K562 (cell line): ENCODE data around the gene CHST8. TPM values are rescaled to one million over a fixed set of nuclear protein-coding genes. Genes with fewer than 3 reads are reported as not detected.

Experiments
- ARID3A ChIP-seq: IDR thresholded peaks from 2 replicates; pipeline ENCODE4 v1.6.1; 2012; ENCODE audit warnings: low read depth, low read length, improper control_type of control experiment, borderline replicate concordance
- BCOR ChIP-seq: fragments of 450-650 bp; IDR thresholded peaks from 2 replicates; pipeline ENCODE4 v1.6.1; 2016
- CC2D1A ChIP-seq: fragments of 450-650 bp; IDR thresholded peaks from 2 replicates; pipeline ENCODE4 v1.6.1; 2017; ENCODE audit warnings: mild to moderate bottlenecking
- ESRRB ChIP-seq: fragments of 250-450 bp; sonication (Bioruptor Pico); IDR thresholded peaks from 2 replicates; pipeline ENCODE4 v1.5.0; 2020; ENCODE audit warnings: mild to moderate bottlenecking, moderate library complexity, borderline replicate concordance
- FOXP1 ChIP-seq: sonication (generic); formaldehyde crosslinking; IDR thresholded peaks from 2 replicates; pipeline ENCODE4 v1.8.0; 2022; ENCODE audit warnings: mild to moderate bottlenecking, missing genetic modification reagents
- GATA2 ChIP-seq: sonication (generic); formaldehyde crosslinking; IDR thresholded peaks from 2 replicates; pipeline ENCODE4 v1.4.0; 2020; ENCODE audit warnings: mild to moderate bottlenecking, missing genetic modification reagents
- MED1 ChIP-seq: sonication (generic); formaldehyde crosslinking; IDR thresholded peaks from 2 replicates; pipeline ENCODE4 v1.8.1; 2023; ENCODE audit warnings: missing genetic modification reagents, borderline replicate concordance
- MIER1 ChIP-seq: fragments of 450-650 bp; IDR thresholded peaks from 2 replicates; pipeline ENCODE4 v1.6.1; 2016; ENCODE audit warnings: antibody characterized with exemption, mild to moderate bottlenecking, low read depth
- MYNN ChIP-seq, 2 experiments: sonication (generic); formaldehyde crosslinking in 1 of 2; IDR thresholded peaks; 2 replicates each; pipeline versions ENCODE4 v1.5.0 to v1.6.1; 2016 to 2020; ENCODE audit warnings: antibody characterized with exemption in 1 of 2, missing genetic modification reagents in 1 of 2
- PRMT5 ChIP-seq: sonication (generic); formaldehyde crosslinking; IDR thresholded peaks from 2 replicates; pipeline ENCODE4 v1.5.0; 2020; ENCODE audit warnings: missing genetic modification reagents
- RCOR1 ChIP-seq, 2 experiments: IDR thresholded peaks; 2 replicates each; pipeline ENCODE4 v1.6.1; 2012; ENCODE audit warnings: low read depth in 2 of 2, low read length in 2 of 2, borderline replicate concordance in 1 of 2, improper control_type of control experiment in 1 of 2
- REST ChIP-seq, 2 experiments: fragments of 450-650 bp; formaldehyde crosslinking in 1 of 2; IDR thresholded peaks; 2 replicates each; pipeline versions ENCODE4 v1.4.0 to v1.6.1; 2014 to 2020; ENCODE audit warnings: mild to moderate bottlenecking in 2 of 2, borderline replicate concordance in 1 of 2, low read depth in 1 of 2
- SMAD4 ChIP-seq: fragments of 250-450 bp; sonication (Bioruptor Pico); conservative IDR thresholded peaks from 2 replicates; pipeline ENCODE4 v1.8.0; 2021; ENCODE audit warnings: inconsistent platforms, mild to moderate bottlenecking, moderate library complexity
- ZNF146 ChIP-seq: IDR thresholded peaks from one replicate; pipeline ENCODE4 v1.6.1; 2018; ENCODE audit warnings: missing compliant biosample characterization; ENCODE audit not compliant: unreplicated experiment
- ZNF197 ChIP-seq: fragments of 200-800 bp; sonication (Bioruptor generic); IDR thresholded peaks from 2 replicates; pipeline ENCODE4 v1.6.1; 2016; ENCODE audit warnings: low read depth, missing genetic modification characterization, missing compliant biosample characterization
- ZNF511 ChIP-seq: sonication (generic); formaldehyde crosslinking; IDR thresholded peaks from 2 replicates; pipeline ENCODE4 v1.8.0; 2022; ENCODE audit warnings: mild to moderate bottlenecking, missing genetic modification reagents
- polyA plus RNA-seq, 8 experiments: library from polyadenylated mRNA; depleted of rRNA in 4 of 8; stranded (reverse) in 5 of 8; unstranded in 3 of 8; fragments of >200 nt; fragmentation: Nextera tagmentation in 2 of 8; fragmentation: Illumina TruSeq in 1 of 8; extraction: Ambion mirVana in 2 of 8; extraction: Trizol in 1 of 8; gene quantifications; 2 replicates each; pipeline versions ENCODE4 v1.2.1 to v1.2.3, GENCODE V29; 2011 to 2014; ENCODE audit warnings: inconsistent platforms in 1 of 8, missing spikeins in 1 of 8
- total RNA-seq, 7 experiments: library from RNA; depleted of rRNA in 6 of 7; stranded (reverse); fragments of >200 nt in 6 of 7; fragmentation: Illumina TruSeq in 2 of 7; extraction: Trizol in 2 of 7; gene quantifications; 2 replicates each; pipeline versions ENCODE4 v1.2.1 to v1.2.3, GENCODE V29; 2011 to 2021; ENCODE audit warnings: low replicate concordance in 1 of 7

CHST8 gene
- total and polyA plus RNA-seq, 9 of the 15 experiments (the other 6 are each of a cell fraction or from before 2014, with no cell fraction given): 0.11 TPM; not detected in 8

- TF ChIP-seq REST (IDR thresholded peaks at IDR 0.05; ENCODE audit: borderline replicate concordance) (peak; percentile 99), REST (CRISPR knock-in tag; IDR thresholded peaks at IDR 0.05; ENCODE audit: low read depth) (peak; percentile 96), MED1 (CRISPR knock-in tag) (no peak), SMAD4 (CRISPR knock-in tag) (no peak), ESRRB (CRISPR knock-in tag) (no peak), MYNN (IDR thresholded peaks at IDR 0.05) (no peak), MYNN (CRISPR knock-in tag; IDR thresholded peaks at IDR 0.05) (no peak), GATA2 (no peak), ZNF197 (CRISPR knock-in tag) (0 out of 2 replicates have a peak, but pooled peaks have one; percentile 47), FOXP1 (CRISPR knock-in tag) (no peak), CC2D1A (no peak), ARID3A (no peak), PRMT5 (CRISPR knock-in tag) (0 out of 2 replicates have a peak, but pooled peaks have one; percentile 34), ZNF146 (no peak), RCOR1 (IDR thresholded peaks at IDR 0.05; ENCODE audit: borderline replicate concordance in 1 of 2, low read depth in 2 of 2, low read length in 2 of 2) (peak in 1 of 2 experiments; percentile 59; a peak in 1 of 4 replicates), MIER1 (peak; percentile 94), ZNF511 (CRISPR knock-in tag) (0 out of 2 replicates have a peak, but pooled peaks have one; percentile 57), BCOR (no peak)
- TF ChIP-seq, all 486 proteins: peak for 11
Measured at GRCh38 chr19:33740811-33741396, 119.2 kb downstream of the CHST8 start (continued).
